Prostate gland (tissue), 2 donors: ENCODE data around the gene TRIO. TPM values are rescaled to one million over a fixed set of nuclear protein-coding genes. Genes with fewer than 3 reads are reported as not detected.

Experiments used
- DNase-seq: peaks from one replicate; pipeline ENCODE4 v3.0.0-alpha.2; 2019; ENCODE audit warnings: low spot score
- H3K27ac ChIP-seq, 2 donors: fragments of 200-600 bp; sonication (generic); 2 replicates each; pipeline ENCODE4 v1.5.1; 2017 to 2019
- H3K27me3 ChIP-seq: fragments of 200-600 bp; sonication (generic); replicated peaks from 2 replicates; pipeline ENCODE4 v1.5.1; 2019; ENCODE audit not compliant: insufficient read depth
- H3K36me3 ChIP-seq, 2 donors: fragments of 200-600 bp; sonication (generic); 1 replicate in 1 of 2; 2 replicates in 1 of 2; pipeline versions ENCODE4 v1.5.1 to v1.8.1; 2017 to 2019
- H3K4me1 ChIP-seq: fragments of 200-600 bp; sonication (generic); replicated peaks from 2 replicates; pipeline ENCODE4 v1.5.1; 2019
- H3K4me3 ChIP-seq, 2 donors: fragments of 200-600 bp; sonication (generic); 2 replicates each; pipeline ENCODE4 v1.5.1; 2017 to 2019
- H3K9me3 ChIP-seq: fragments of 200-600 bp; sonication (generic); 2 replicates; pipeline ENCODE4 v1.5.1; 2017
- CTCF ChIP-seq, 4 experiments: fragments of 200-600 bp in 2 of 4; fragments of 450-650 bp in 2 of 4; sonication (generic) in 2 of 4; IDR thresholded peaks; 1 replicate in 3 of 4; 2 replicates in 1 of 4; pipeline ENCODE4 v1.5.1; 2016 to 2019; ENCODE audit warnings: antibody characterized with exemption in 4 of 4, mild to moderate bottlenecking in 2 of 4, moderate library complexity in 2 of 4
- POLR2A ChIP-seq: fragments of 450-650 bp; IDR thresholded peaks from one replicate; pipeline ENCODE4 v1.6.1; 2016; ENCODE audit warnings: antibody characterized with exemption, mild to moderate bottlenecking
- POLR2AphosphoS5 ChIP-seq: sonication (generic); formaldehyde crosslinking; IDR thresholded peaks from one replicate; pipeline ENCODE4 v1.6.1; 2017; ENCODE audit warnings: antibody characterized with exemption
- WGBS: methylation state at CpG from one replicate; pipeline ENCODE4 v1.1.5; 2018; 5-methylcytosine and 5-hydroxymethylcytosine counted together
- intact Hi-C: fragments of 100-400 bp; cut with DNase I; formaldehyde crosslinking; loops from one replicate; pipeline ENCODE4 v1.14.2; 2022
- total RNA-seq, 2 donors: library from RNA; depleted of rRNA; stranded (reverse); fragments of >200 nt; gene quantifications; one replicate each; pipeline ENCODE4 v1.1.0, GENCODE V29; 2016

TRIO gene
- total RNA-seq, 2 donors from 2014 or later = 90.3 to 197 TPM

- intact Hi-C loops = no loop called here
- DNase-seq = no peak
- Histone ChIP-seq H3K4me3 (no peak overlapping the region), H3K9me3 (no peaks in the 10 kb centered on the region), H3K4me1 (no peaks in the 10 kb centered on the region), H3K27me3 (no peaks in the 10 kb centered on the region), H3K36me3 (no peaks in the 10 kb centered on the region), H3K27ac (no peak overlapping the region)
- TF ChIP-seq POLR2AphosphoS5 = no peak
- TF ChIP-seq POLR2A = no peak
- no peak for TF ChIP-seq CTCF (IDR thresholded peaks at IDR 0.05)
- 98% methylated on average over 6 of the region's 7 CpGs for WGBS
Measured at GRCh38 chr5:14115323-14115895, 27.7 kb upstream of the TRIO start.

GRCh38 chr5:14118551-14119320 lies 24.4 kb upstream of the TRIO start:
- 56% methylated on average over 15 of the region's 15 CpGs for whole genome bisulfite sequencing
- intact Hi-C loops = no loop called here
- Histone ChIP-seq H3K4me3 (no peak overlapping the region), H3K27ac (no peak overlapping the region), H3K4me1 (no peaks in the 10 kb centered on the region), H3K9me3 (no peaks in the 10 kb centered on the region), H3K36me3 (no peaks in the 10 kb centered on the region), H3K27me3 (no peaks in the 10 kb centered on the region)
- DNase-seq = no peak
- TF ChIP-seq POLR2AphosphoS5 (no peak), CTCF (IDR thresholded peaks at IDR 0.05) (no peak), POLR2A (no peak)

GRCh38 chr5:14120176-14120575 lies 23.0 kb upstream of the TRIO start:
- intact Hi-C loops = no loop called here
- no peak overlapping the region for H3K4me3 ChIP-seq
- no peaks in the 10 kb centered on the region for H3K4me1 ChIP-seq
- H3K27me3 ChIP-seq = no peaks in the 10 kb centered on the region
- no peaks in the 10 kb centered on the region for H3K9me3 ChIP-seq
- H3K27ac ChIP-seq = no peak overlapping the region
- no peak for DNase-seq
- no peaks in the 10 kb centered on the region for H3K36me3 ChIP-seq
- TF ChIP-seq POLR2A (no peak), POLR2AphosphoS5 (no peak), CTCF (IDR thresholded peaks at IDR 0.05) (no peak)
- WGBS = 95% methylated on average over 4 of the region's 4 CpGs

- no peak overlapping the region for H3K4me3 ChIP-seq
- no peak for DNase-seq
- TF ChIP-seq POLR2AphosphoS5 (no peak), CTCF (IDR thresholded peaks at IDR 0.05) (no peak), POLR2A (no peak)
- no peaks in the 10 kb centered on the region for H3K9me3 ChIP-seq
- no peaks in the 10 kb centered on the region for H3K27me3 ChIP-seq
- 94% methylated on average over 1 of the region's 1 CpG for WGBS
- H3K4me1 ChIP-seq = no peaks in the 10 kb centered on the region
- intact Hi-C loops = no loop called here
- H3K27ac ChIP-seq = no peak overlapping the region
- H3K36me3 ChIP-seq = no peaks in the 10 kb centered on the region
Measured at GRCh38 chr5:14121552-14121951, 21.6 kb upstream of the TRIO start.

- Histone ChIP-seq H3K36me3 (no peaks in the 10 kb centered on the region), H3K4me1 (no peaks in the 10 kb centered on the region), H3K27me3 (no peaks in the 10 kb centered on the region), H3K4me3 (no peak overlapping the region), H3K9me3 (no peaks in the 10 kb centered on the region), H3K27ac (no peak overlapping the region)
- intact Hi-C loops = no loop called here
- TF ChIP-seq POLR2A = no peak
- TF ChIP-seq POLR2AphosphoS5 = no peak
- no peak for TF ChIP-seq CTCF (IDR thresholded peaks at IDR 0.05)
- DNase-seq = no peak
- WGBS = 95% methylated on average over 4 of the region's 4 CpGs
Measured at GRCh38 chr5:14122089-14122488, 21.1 kb upstream of the TRIO start.
